ENCODE results near the gene SGK2. TPM values are rescaled to one million over a fixed set of nuclear protein-coding genes. Genes with fewer than 3 reads are reported as not detected.

Gene SGK2
- total and polyA plus RNA-seq, 9 of the 15 experiments (the other 6 are each of a cell fraction or from before 2014, with no cell fraction given): 0.07 to 0.31 (median 0.15) TPM; not detected in 2

DNA sequence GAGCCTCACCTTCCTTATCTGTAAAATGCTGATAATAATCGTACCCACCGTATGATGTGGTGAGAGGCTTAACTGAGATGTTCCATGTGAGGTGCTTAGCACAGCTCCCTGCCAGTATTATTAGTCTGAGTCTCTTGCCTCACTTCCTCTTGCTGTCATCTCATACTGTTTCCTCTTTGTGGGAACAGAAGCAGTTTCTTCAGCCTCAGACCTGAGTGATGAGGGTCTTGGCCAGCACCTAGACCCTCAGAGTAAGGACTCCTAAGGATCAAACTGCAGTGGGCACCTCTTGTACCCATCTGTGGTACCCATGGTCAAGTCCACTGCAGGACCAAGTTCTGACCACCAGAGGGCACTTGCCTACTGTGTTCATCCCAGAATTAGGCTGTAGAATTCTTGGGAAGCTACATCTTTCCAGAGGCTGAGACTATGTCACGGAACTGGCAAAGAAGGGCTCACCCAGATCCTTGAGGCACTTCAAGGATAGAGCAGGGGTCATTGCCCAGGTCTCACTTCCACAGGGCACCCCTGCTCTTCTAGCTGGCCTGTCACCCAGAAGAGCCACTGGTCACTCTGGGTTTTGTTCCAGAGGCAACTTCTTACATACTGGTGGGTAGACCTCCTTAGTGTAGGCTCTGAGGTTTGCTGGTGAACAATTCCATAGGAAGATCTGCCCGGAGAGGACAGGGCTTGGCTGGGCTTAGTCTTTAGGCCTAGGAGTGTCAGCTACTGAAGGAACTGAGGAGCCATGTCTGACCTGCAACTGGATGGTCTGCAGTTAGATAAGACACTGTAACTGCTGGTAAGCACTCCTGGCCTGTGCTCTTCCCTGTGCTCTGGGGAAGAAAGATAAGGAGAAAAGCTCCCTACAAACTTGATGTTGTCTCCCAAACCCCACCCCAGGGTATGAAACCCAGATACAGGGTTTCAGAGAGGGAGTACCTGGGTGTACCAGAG is 20.6 kb upstream of the SGK2 start (continued):
- TF ChIP-seq CHD7 (IDR thresholded peaks at IDR 0.05; ENCODE audit: low read depth, low read length): no peak
- TF ChIP-seq MAFG (tag; conservative IDR thresholded peaks at IDR 0.05): no peak
- TF ChIP-seq ELK1 (CRISPR knock-in tag; IDR thresholded peaks at IDR 0.05): no peak
- TF ChIP-seq TEAD4 (IDR thresholded peaks at IDR 0.05; ENCODE audit: low read length): peak; percentile 91
- no peak for TF ChIP-seq TEAD4 (CRISPR knock-in tag; IDR thresholded peaks at IDR 0.05; ENCODE audit: borderline replicate concordance)
- TF ChIP-seq NCOA1 (IDR thresholded peaks at IDR 0.05; ENCODE audit: low read depth): no peak
- TF ChIP-seq STAG1 (CRISPR knock-in tag; IDR thresholded peaks at IDR 0.05; ENCODE audit: borderline replicate concordance): peak; percentile 42; the same call in 1 of the 2 replicates
- TF ChIP-seq SIRT6 (IDR thresholded peaks at IDR 0.05; ENCODE audit: low read depth, low read length): no peak
- no peak for TF ChIP-seq CHD1 (IDR thresholded peaks at IDR 0.05; ENCODE audit: low read length)
- TF ChIP-seq MIER1 (IDR thresholded peaks at IDR 0.05; ENCODE audit: low read depth): no peak
- peak in 1 of 2 experiments; percentile 50; a peak in 1 of 4 replicates for TF ChIP-seq KDM1A (IDR thresholded peaks at IDR 0.05)
- no peak for TF ChIP-seq DNMT1 (IDR thresholded peaks at IDR 0.05)
- TF ChIP-seq CCAR2 (IDR thresholded peaks at IDR 0.05; ENCODE audit: low read depth, low read length): no peak
- peak; percentile 52; the same call in 1 of the 2 replicates for TF ChIP-seq BHLHE40 (IDR thresholded peaks at IDR 0.05; ENCODE audit: low read length)

Data from K562 (cell line).